Measurements from ENCODE around the gene RALB.
"Not testable (repeated sequence)": the region's sequence is repeated elsewhere in the genome, so short reads cannot be mapped to it uniquely, and the experiment has no call there.

RALB gene

GRCh38 chr2:120224735-120225548 lies 27.7 kb upstream of the RALB start:
- peak in 1 of 2 experiments; percentile 53 for DNase-seq

GRCh38 chr2:120225549-120226065 lies 27.0 kb upstream of the RALB start:
- peak in 1 of 2 experiments; percentile 8 for DNase-seq

GRCh38 chr2:120226316-120226715 lies 26.3 kb upstream of the RALB start:
- no peak for DNase-seq

- no peak for DNase-seq
These were observed 25.3 kb upstream of the RALB start for GRCh38 chr2:120227111-120227991.

- DNase-seq: no peak
These were observed 24.1 kb upstream of the RALB start for GRCh38 chr2:120228503-120228902.

- no peak for DNase-seq
These were observed 23.3 kb upstream of the RALB start for GRCh38 chr2:120229341-120229740.

- DNase-seq: no peak
These were observed 21.9 kb upstream of the RALB start for GRCh38 chr2:120230515-120231471.

- DNase-seq: no peak
These were observed 21.1 kb upstream of the RALB start for GRCh38 chr2:120231564-120231973.

- no peak for DNase-seq
These were observed 20.5 kb upstream of the RALB start for GRCh38 chr2:120231974-120232635.

- DNase-seq: no peak
These were observed 19.4 kb upstream of the RALB start for GRCh38 chr2:120233292-120233691.

- not testable (repeated sequence) for DNase-seq
These were observed 17.5 kb upstream of the RALB start for GRCh38 chr2:120235158-120235557.

GRCh38 chr2:120235681-120236080 lies 17.0 kb upstream of the RALB start:
- no peak for DNase-seq

GRCh38 chr2:120236316-120236715 lies 16.3 kb upstream of the RALB start:
- DNase-seq: peak; percentile 23 to 31

GRCh38 chr2:120236791-120237190 lies 15.9 kb upstream of the RALB start:
- DNase-seq: no peak

- no peak for DNase-seq
These were observed 15.2 kb upstream of the RALB start for GRCh38 chr2:120237491-120237902.

GRCh38 chr2:120238728-120239487 lies 13.7 kb upstream of the RALB start:
- DNase-seq: no peak

GRCh38 chr2:120239488-120240287 lies 13.0 kb upstream of the RALB start:
- DNase-seq: no peak

GRCh38 chr2:120240901-120241429 lies 11.7 kb upstream of the RALB start:
- DNase-seq: no peak

- no peak for DNase-seq
These were observed 11.0 kb upstream of the RALB start for GRCh38 chr2:120241684-120242083.

- no peak for DNase-seq
These were observed 9.4 kb upstream of the RALB start for GRCh38 chr2:120243211-120243610.

Measured in SHP77 (cell line).